K562 (cell line): ENCODE data around the gene TNFSF15. TPM values are rescaled to one million over a fixed set of nuclear protein-coding genes. Genes with fewer than 3 reads are reported as not detected.

ENCODE experiments used
- CAMTA2 ChIP-seq: fragments of 250-450 bp; sonication (Bioruptor Pico); conservative IDR thresholded peaks from 2 replicates; pipeline ENCODE4 v1.5.1; 2022
- CXXC5 ChIP-seq: fragments of 250-450 bp; sonication (Bioruptor Pico); IDR thresholded peaks from 2 replicates; pipeline ENCODE4 v1.8.0; 2022; ENCODE audit warnings: inconsistent platforms, mild to moderate bottlenecking, moderate library complexity
- PHB2 ChIP-seq: fragments of 450-650 bp; IDR thresholded peaks from 2 replicates; pipeline ENCODE4 v1.6.1; 2017; ENCODE audit warnings: low read depth
- ZEB2 ChIP-seq: fragments of 450-650 bp; IDR thresholded peaks from 2 replicates; pipeline ENCODE4 v1.6.1; 2016
- ZNF146 ChIP-seq: IDR thresholded peaks from one replicate; pipeline ENCODE4 v1.6.1; 2018; ENCODE audit warnings: missing compliant biosample characterization; ENCODE audit not compliant: unreplicated experiment
- ZNF175 ChIP-seq: fragments of 200-800 bp; sonication (Bioruptor generic); IDR thresholded peaks from 2 replicates; pipeline ENCODE4 v1.6.1; 2016; ENCODE audit warnings: low read depth, mild to moderate bottlenecking, missing genetic modification characterization, missing compliant biosample characterization
- ZNF764 ChIP-seq: fragments of 250-450 bp; sonication (Bioruptor Pico); IDR thresholded peaks from 2 replicates; pipeline ENCODE4 v1.4.0; 2020; ENCODE audit warnings: low read depth, mild to moderate bottlenecking, moderate library complexity
- ZNF780A ChIP-seq: fragments of 250-450 bp; sonication (Bioruptor Pico); IDR thresholded peaks from 2 replicates; pipeline ENCODE4 v1.5.0; 2021; ENCODE audit warnings: mild to moderate bottlenecking
- polyA plus RNA-seq, 8 experiments: library from polyadenylated mRNA; depleted of rRNA in 4 of 8; stranded (reverse) in 5 of 8; unstranded in 3 of 8; fragments of >200 nt; fragmentation: Nextera tagmentation in 2 of 8; fragmentation: Illumina TruSeq in 1 of 8; extraction: Ambion mirVana in 2 of 8; extraction: Trizol in 1 of 8; gene quantifications; 2 replicates each; pipeline versions ENCODE4 v1.2.1 to v1.2.3, GENCODE V29; 2011 to 2014; ENCODE audit warnings: inconsistent platforms in 1 of 8, missing spikeins in 1 of 8
- total RNA-seq, 7 experiments: library from RNA; depleted of rRNA in 6 of 7; stranded (reverse); fragments of >200 nt in 6 of 7; fragmentation: Illumina TruSeq in 2 of 7; extraction: Trizol in 2 of 7; gene quantifications; 2 replicates each; pipeline versions ENCODE4 v1.2.1 to v1.2.3, GENCODE V29; 2011 to 2021; ENCODE audit warnings: low replicate concordance in 1 of 7
- TF ChIP-seq, protein P1 (sequence below), 2 experiments: fragments of 450-650 bp in 1 of 2; IDR thresholded peaks; 2 replicates each; pipeline ENCODE4 v1.6.1; 2011 to 2017; ENCODE audit warnings: low read depth in 2 of 2, antibody characterized with exemption in 1 of 2, borderline replicate concordance in 1 of 2, low read length in 1 of 2, mild to moderate bottlenecking in 1 of 2, mixed read lengths in 1 of 2; ENCODE audit not compliant: control insufficient read depth in 1 of 2
- TF ChIP-seq, protein P2 (sequence below): fragments of 250-450 bp; sonication (Bioruptor Pico); IDR thresholded peaks from 2 replicates; pipeline ENCODE4 v1.5.0; 2022; ENCODE audit warnings: mild to moderate bottlenecking

The TNFSF15 gene
- total and polyA plus RNA-seq, 9 of the 15 experiments (the other 6 are each of a cell fraction or from before 2014, with no cell fraction given) = not detected

DNA sequence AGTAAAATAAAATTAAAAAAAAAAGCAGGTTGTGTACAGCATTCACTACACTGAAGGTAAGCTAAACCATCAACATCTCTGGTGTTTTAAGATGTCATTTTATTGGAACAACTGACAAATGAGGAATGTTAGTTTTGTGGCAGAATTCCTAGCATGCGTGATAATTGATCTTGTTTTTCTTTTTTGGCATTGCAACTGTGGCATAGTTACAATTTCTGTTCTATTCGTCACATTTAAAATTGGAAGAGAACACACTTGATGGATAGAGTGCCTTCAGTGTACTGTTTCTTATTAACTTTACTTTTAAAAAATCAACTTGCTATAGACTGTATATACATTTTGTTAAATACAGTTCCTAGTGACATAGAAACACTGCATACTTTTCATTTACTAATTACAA is 43.6 kb upstream of the TNFSF15 start (continued):
- TF ChIP-seq ZEB2 (no peak), ZNF764 (CRISPR knock-in tag) (no peak), ZNF780A (CRISPR knock-in tag) (no peak), ZNF146 (no peak), PHB2 (no peak), ZNF175 (CRISPR knock-in tag) (no peak), CXXC5 (CRISPR knock-in tag) (no peak), CAMTA2 (CRISPR knock-in tag) (no peak)
- TF ChIP-seq, protein P1, sequence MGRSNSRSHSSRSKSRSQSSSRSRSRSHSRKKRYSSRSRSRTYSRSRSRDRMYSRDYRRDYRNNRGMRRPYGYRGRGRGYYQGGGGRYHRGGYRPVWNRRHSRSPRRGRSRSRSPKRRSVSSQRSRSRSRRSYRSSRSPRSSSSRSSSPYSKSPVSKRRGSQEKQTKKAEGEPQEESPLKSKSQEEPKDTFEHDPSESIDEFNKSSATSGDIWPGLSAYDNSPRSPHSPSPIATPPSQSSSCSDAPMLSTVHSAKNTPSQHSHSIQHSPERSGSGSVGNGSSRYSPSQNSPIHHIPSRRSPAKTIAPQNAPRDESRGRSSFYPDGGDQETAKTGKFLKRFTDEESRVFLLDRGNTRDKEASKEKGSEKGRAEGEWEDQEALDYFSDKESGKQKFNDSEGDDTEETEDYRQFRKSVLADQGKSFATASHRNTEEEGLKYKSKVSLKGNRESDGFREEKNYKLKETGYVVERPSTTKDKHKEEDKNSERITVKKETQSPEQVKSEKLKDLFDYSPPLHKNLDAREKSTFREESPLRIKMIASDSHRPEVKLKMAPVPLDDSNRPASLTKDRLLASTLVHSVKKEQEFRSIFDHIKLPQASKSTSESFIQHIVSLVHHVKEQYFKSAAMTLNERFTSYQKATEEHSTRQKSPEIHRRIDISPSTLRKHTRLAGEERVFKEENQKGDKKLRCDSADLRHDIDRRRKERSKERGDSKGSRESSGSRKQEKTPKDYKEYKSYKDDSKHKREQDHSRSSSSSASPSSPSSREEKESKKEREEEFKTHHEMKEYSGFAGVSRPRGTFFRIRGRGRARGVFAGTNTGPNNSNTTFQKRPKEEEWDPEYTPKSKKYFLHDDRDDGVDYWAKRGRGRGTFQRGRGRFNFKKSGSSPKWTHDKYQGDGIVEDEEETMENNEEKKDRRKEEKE (IDR thresholded peaks at IDR 0.05; ENCODE audit: borderline replicate concordance in 1 of 2, control insufficient read depth in 1 of 2, low read depth in 2 of 2, low read length in 1 of 2) = no peak
- TF ChIP-seq, protein P2, sequence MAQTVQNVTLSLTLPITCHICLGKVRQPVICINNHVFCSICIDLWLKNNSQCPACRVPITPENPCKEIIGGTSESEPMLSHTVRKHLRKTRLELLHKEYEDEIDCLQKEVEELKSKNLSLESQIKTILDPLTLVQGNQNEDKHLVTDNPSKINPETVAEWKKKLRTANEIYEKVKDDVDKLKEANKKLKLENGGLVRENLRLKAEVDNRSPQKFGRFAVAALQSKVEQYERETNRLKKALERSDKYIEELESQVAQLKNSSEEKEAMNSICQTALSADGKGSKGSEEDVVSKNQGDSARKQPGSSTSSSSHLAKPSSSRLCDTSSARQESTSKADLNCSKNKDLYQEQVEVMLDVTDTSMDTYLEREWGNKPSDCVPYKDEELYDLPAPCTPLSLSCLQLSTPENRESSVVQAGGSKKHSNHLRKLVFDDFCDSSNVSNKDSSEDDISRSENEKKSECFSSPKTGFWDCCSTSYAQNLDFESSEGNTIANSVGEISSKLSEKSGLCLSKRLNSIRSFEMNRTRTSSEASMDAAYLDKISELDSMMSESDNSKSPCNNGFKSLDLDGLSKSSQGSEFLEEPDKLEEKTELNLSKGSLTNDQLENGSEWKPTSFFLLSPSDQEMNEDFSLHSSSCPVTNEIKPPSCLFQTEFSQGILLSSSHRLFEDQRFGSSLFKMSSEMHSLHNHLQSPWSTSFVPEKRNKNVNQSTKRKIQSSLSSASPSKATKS (CRISPR knock-in tag) = no peak
- TF ChIP-seq, all 486 proteins: peak for 0
